ENCODE measurements around the gene CREBBP.
"Not testable (repeated sequence)": the region's sequence is repeated elsewhere in the genome, so short reads cannot be mapped to it uniquely, and the experiment has no call there.

CREBBP gene

DNA sequence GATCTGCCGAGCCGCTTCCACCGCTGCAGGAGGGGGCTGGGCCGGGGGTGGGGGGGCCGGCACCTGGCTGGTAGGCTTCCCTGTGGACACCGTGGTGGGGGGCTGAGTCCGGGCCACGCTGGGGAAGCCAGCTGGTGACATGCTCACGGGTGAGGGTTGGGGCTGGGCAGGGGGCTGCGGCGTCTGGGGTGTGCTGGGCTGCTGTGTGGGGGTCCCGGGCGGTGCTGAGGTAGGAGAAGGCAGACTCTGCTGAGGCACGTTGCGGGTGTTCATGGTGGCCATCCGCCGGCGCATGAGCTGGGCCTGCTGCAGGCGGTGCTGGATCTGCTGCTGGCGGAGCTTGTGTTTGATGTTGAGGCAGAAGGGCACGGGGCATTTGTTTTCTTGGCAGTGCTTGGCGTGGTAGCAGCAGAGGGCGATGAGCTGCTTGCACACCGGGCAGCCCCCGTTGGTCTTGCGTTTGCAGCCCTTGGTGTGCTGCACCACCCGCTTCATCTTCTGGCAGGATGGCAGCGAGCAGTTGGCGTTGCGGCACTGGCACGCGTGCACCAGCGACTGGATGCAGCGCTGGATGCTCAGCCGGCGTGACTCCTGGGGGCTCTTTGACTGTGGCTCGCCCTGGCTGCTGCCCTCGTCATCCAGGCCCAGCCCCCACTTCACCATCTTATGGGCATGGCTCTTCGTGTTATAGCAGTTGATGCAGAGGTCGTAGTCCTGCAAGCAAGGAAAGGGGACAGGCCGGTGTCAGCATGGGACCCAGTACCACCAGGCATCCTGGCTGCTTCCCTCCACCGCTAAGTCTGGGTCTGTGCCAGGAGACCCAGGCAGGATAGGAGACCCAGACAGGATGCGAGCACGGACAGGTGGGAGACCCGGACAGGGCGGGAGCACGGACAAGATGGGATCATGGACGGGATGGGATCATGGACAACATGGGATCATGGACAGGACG lies 151.1 kb downstream of the CREBBP start:
- no peak for DNase-seq

DNA sequence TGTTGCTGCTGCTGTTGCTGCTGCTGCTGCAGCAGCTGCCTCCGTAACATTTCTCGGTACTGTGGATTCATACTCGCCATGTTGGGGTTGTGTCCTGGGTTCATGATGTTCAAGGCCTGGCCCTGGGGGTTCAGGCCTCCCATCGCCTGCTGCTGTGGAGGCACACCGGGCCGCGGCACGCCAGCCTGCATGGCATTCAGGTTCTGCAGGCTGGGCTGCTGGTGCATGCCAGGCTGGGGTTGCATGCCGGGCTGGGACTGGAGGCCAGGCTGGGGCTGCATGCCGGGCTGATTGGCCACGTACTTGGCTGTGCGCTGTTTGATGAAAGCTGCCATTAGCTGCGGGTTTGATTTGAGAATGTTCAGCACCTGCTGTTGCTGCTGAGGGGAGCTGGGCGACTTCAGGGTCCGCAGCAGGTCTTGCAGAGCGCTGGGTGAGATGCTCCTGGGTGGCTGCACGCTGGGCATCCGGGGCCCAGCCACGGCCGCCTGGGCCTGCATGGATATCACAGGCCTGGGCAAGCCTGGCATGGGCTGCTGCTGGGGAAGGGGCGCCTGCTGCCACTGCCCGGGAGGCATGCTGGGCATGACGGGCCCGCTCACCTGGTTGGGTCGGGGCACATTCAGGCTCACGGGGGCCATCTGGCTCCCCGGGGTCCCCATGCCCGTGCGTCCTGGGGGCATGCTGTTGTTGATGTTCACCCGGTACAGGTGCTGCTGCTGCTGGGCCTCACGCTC lies 151.9 kb downstream of the CREBBP start:
- DNase-seq, result no peak

DNA sequence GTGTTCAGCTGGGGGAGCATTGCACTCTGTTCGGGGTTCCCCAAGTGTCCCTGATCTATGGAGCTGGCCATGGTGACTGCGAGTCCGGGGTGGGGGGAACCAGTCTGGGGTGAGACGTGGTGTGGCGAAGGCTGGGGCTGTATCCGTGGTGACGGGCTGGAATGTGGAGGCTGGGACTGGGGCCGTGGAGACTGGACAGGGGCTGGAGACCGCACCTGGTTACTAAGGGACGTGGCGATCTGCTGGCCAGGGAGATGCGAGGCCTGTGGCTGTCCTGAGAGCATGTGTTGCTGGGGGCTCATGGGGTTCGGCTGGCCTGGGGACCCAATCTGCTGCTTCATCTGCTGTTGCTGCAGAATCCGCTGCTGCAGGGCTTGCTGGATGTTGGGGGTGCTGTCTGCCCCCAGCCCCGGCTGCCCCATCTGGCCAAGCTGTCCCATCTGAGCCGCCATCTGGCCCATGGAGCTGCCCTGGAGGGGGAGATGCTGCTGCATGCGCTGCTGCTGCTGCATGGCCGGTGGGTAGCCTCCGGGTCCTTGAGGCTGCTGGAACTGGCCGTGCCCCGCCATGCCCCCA lies 152.6 kb downstream of the CREBBP start:
- DNase-seq, result no peak

DNA sequence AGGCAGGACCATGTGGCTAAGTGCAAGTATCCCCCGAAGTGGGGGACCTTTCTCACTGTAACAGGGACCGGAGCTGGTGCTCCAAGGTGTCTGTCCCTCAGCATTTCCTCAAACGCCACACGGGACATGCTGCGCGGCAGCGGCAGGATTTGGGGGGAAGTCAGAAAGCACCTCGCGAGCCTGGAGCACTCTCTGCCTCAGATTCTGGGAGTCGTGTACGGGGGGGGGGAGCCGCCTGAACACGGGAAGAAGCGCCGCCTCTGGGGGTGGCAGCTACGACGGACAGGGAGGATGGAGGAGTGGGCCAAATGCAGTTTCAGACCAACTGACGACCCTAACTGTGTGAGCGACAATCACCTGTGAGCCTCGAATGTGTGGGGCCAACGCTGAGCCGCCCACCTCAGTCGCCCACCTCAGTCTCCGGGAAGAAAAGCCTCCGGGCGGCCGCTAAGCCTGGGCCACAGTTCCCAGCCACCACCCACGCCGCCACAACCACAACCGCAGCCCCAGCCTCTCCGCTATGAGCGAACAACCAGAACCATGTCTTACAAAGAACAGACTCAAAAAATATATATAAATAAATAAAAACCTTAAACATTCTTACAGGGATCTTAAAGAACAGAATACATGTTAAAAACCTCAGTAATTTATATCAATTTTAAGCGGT lies 154.4 kb downstream of the CREBBP start:
- DNase-seq, result no peak

DNA sequence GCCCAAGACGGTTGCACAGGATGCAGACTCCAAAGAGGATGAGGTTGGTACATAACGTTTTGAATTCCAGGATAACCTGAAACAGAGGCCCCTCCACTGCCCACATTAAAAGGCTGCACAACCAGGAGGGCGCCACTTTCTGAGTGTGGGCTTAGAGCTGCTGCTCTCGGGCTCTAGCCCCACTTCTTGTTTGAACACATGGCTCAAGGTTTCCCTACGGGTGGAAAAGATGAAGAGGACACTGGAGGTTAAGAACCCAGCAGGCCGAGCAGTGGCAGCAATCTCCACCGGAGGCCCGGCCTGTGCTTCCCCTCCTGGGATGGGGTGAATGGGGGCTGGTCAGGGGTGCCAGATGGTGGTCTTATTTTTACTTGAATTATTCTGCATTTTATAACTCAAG lies 155.2 kb downstream of the CREBBP start:
- DNase-seq, result no peak

DNA sequence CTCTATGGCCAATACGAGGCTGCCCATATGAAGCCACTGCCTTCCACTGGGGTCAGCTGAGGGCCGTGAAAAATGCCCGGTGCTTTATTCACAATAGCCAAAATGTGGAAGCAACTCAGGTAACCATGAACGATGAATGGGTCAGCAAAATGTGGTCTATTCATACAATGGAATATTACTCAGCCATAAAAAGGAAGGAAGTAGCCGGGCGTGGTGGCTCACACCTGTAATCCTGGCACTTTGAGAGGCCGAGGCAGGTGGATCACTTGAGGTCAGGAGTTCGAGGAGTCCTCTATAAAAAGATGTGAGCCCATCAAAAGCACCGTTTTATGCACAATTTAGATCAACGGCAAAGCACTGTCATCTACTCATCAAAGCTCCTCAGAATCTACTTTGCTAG lies 158.0 kb downstream of the CREBBP start:
- no peak for DNase-seq

DNA sequence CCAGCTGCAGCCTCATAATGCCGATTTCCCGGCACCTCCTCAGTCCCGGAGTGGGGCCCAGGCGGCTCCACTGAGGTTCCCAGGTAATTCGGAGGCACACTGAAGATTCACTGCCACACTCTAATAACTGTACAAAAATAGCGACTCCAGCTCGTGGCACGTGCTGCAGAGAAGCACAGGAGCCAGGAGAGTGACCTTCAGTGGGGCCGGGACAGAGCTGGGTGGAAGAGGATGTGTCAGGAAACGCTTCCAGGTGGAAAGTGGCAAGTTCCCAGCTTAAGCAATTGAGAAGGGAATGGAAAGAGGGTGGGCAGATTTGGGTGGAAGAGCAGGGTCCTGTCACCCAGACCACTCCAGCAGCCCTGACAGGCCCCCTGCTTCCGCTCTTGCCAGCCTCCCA lies 160.1 kb downstream of the CREBBP start:
- no peak for DNase-seq

DNA sequence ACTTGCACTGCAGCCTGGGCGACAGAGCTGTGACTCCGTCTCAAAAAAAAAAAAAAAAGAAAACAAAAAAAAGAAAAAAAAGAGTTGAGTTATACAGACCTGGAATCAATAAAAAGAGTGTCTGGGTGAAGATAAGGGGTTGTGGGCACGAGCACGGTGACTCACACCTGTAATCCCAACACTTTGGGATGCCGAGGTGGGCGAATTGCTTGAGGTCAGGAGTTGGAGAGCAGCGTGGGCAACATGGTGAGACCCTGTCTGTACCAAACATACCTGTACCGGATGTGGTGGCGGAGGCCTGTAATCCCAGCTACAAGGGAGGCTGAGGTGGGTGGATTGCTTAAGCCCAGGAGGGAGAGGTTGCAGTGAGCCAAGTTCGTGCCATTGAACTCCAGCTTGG lies 161.9 kb downstream of the CREBBP start:
- no peak for DNase-seq

DNA sequence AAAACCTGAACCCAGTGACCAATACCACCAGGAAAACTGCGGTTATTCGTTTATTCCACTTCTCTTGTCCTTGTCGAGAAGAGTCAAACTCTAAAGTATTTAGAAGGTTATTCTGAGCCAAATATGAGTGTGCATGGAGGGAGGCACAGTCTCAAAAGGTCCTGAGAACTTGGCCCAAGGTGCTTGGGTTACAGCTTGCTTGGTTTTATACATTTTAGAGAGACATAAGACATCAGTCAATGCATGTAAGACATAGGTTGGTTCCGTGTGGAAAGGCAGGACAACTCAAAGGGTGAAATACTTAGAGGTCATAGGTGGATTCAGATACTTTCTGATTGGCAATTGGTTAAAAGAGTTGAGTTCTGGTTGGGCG lies 162.5 kb downstream of the CREBBP start:
- DNase-seq, result no peak

DNA sequence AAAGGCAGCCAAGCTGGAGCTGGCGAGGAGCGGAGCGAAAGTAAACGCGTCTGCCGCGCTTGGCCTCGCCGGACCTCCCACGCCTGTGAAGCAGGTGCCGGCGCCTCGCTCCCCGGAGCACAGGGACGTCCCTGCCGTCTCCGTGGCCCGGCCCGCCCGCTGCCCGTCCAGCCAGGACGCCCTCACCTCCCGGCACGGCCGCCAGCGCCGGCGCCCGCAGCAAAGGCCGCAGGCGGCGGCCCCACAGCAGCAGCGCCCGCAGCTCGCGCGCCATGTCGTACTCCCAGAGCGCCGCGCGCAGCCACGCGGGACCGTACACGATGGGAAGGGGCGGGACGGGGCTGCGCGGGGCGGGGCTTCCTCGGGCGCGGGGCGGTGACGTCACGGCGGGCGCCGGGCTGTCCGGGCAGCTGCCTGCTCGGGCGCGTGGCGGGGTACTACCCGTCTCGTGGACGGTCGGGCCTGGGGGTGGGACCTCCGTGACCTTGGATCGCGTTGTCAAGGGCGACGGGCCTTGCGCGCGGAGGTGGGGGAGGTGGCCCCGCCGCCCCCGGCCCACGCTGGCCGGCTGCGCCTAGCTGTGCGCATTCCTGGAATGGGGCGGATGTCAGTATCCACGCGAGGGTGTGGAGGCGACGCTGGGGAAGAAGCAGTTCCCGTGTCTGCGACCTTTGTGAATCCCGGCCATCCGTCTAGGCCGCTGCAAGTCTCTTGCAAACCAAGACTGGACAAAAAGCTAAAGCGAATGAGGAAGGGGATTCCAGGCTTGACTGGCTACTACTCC lies 163.1 kb downstream of the CREBBP start, which contains the start of gene TRAP1:
TRAP1 (minus strand) TSS at position 290 of the 784 bp plus-strand sequence; CDS start at position 274, 16 bp downstream.
- peak; percentile 90 for DNase-seq

DNA sequence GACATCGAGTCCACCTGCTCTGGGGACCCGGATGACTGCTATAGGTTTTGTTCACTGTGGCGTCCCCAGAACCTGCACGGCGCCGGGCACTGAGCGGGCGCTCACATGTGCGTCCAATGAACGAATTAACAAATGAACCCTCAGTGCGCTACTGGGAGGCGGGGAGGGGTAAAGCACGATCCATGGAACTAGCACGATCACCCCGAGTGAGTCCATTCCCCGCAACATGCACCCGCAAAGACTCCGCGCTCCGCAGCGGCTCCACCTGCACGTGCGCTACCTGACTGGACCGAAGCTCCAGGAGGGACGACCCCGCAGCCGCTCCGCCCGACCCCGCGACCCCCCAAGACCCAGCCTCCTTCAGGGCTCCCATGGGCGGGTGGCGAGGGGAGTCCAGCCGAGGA lies 163.7 kb downstream of the CREBBP start:
- DNase-seq, result no peak

DNA sequence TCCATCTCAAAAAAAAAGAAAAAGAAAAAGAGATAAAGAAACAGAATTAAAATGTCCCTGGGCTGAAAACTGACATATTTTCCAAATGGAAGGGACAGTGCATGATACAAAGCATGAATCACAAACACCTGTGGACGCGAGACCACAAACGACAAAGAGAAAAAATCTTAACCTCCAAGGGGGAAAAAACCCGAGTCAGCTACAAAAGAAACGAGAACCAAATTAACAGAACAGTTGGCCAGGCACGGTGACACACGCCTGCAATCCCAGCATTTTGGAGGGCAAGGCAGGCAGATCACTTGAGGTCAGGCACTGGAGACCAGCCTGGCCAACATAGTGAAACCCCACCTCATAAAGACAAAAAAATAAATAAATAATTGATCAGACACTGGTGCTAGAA lies 165.1 kb downstream of the CREBBP start:
- DNase-seq, result no peak

DNA sequence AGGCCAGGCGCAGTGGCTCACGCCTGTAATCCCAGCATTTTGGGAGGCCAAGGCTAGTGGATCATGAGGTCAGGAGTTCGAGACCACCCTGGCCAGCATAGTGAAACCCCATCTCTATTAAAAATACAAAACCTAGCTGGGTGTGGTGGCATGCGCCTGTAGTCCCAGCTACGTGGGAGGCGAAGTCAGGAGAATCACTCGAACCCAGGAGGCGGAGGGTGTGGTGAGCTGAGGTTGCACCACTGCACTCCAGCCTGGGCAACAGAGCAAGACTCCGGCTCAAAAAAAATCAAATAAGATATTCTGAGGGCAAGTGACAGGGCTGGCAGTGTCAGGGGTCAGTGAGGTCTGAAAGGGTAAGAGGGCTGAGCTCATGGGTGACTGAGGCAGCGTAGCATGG lies 166.1 kb downstream of the CREBBP start:
- DNase-seq, result not testable (repeated sequence)

DNA sequence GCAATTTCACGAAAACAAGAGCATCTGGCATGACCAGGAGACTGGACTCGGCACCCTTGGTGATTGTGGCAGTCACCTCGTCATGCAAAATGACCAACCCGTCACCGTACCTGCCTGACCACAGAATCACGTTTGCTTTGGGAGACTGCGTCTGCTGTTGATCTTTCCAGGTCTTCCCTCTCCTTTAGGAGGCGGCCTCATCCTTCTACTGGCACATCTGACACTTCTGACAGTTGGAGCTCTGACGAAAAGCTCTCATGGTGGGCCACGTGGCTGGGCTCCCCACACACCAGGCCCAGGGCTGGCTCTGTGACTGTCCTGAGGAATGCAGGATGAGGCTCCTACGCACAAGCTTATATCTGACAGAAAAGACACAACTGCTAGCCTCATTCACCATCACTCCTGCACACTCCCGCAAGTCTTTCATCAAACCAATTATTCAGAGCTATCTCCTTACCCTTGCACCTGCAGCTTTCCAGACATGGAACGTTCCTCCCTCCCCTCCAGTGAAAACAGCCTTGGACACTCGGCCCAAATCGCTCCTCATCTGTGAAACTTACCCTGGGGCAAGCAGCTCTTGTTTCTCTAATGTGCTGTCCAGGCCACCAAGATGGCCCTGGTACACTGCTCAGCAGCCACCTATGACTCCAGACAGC lies 166.8 kb downstream of the CREBBP start:
- DNase-seq, result no peak

DNA sequence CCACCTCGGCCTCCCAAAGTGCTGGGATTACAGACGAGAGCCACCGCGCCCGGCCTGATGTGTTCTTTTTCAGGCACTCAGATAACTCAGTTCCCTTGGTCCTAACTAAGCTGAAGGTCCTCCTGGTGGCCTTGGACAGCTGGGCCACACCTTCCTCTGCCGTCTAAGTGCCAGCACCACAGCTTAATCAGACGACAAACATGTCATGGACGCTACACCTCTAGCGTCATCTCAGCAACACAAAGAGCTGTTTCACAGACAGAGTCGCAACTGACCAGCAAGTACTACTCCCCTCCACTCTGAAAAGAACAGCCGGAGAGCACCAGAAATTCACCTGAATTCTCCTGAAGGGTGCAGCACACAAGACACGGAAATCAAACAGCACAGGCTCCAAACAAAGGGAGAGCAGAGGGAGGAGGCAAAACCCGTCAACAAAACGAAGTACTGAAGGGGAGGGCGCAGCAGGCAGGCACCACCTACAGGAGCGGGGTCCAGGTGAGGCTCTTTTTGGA lies 167.6 kb downstream of the CREBBP start:
- no peak for DNase-seq

DNA sequence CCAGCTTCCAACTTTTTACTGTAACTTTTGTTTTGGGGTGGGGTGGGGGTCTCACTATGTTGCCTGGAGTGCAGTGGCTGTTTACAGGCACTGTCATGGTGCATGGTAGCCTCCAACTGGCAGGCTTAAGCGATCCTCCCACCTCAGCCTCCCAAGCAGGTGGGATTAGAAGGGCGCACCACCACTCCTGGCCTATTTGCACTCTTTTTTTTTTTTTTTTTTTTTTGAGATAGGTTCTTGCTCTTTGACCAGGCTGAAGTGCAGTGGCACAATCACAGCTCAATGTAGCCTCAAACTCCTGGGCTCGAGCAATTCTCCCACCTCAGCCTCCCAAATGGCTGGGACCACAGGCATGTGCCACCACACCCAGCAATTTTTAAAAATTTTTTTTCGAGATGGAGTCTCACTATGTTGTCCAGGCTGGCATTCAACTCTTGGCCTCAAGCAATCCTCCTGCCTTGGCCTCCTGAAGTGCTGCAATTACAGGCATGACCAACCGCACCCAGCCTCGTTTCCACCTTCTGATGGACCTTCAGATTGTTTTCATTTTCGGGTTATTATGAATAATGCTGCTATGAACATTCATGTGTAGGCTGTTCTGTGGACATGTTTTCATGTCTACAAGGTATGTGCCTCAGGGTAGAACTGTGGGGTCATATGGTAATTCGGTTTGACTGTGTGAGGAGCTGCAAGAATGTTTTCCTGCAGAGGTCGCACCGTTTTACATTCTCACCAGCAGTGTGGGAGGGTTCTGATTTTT lies 174.1 kb downstream of the CREBBP start:
- no peak for DNase-seq

DNA sequence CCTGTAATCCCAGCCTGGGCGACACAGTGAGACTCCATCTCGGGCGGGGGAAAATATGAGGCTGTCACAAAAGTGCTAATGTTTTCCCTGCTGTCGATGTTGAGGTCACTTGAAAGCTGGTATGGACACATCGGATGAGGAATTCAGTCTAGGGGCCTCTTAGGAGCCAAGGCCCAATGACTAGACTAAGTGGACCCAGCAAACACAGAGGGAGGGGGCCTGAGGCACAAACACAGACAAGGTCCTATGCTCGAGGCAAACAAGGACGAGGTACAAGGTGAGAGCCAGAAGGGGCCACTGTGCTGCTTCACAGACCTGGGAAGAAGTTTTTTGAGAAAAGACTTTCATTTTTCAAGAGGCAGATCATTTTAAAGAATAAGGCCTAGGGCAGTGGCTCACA lies 178.4 kb downstream of the CREBBP start:
- no peak for DNase-seq

DNA sequence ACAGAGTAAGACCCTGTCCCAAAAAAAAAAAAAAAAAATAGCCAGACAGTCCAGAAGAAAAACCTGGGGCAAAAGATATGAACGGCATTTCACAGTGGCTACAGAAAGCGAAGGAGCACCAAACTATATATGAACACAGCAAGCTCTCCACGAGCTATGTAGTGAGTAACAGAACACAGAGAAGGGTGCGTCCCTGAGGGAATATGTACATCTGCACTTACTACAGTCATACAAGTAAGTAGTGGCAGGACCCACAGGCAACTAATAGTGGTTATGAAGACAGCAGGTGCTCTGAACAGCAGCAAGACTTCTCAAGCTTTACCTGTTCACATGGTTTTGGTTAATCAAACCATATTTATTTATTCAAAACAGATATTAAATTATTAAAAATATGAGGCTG lies 179.0 kb downstream of the CREBBP start:
- no peak for DNase-seq

DNA sequence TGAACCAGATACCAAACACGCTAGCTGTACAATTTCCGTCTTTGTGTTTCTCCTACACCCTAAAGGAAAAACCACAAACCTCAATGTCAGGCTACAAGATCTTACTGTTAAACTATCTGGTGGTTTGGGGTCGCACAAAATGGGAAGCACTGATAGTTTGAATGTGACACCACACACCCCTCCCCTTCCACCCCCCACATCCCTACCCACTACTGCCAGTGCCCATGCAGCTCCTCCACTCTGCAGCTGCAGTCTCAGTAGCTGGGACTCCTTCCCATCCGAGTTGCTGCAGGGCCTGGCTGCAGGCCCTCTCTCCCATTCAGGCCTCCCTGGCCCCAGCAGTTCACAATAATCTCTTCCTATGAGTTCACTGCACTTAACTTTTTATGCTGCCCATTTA lies 181.6 kb downstream of the CREBBP start:
- no peak for DNase-seq

DNA sequence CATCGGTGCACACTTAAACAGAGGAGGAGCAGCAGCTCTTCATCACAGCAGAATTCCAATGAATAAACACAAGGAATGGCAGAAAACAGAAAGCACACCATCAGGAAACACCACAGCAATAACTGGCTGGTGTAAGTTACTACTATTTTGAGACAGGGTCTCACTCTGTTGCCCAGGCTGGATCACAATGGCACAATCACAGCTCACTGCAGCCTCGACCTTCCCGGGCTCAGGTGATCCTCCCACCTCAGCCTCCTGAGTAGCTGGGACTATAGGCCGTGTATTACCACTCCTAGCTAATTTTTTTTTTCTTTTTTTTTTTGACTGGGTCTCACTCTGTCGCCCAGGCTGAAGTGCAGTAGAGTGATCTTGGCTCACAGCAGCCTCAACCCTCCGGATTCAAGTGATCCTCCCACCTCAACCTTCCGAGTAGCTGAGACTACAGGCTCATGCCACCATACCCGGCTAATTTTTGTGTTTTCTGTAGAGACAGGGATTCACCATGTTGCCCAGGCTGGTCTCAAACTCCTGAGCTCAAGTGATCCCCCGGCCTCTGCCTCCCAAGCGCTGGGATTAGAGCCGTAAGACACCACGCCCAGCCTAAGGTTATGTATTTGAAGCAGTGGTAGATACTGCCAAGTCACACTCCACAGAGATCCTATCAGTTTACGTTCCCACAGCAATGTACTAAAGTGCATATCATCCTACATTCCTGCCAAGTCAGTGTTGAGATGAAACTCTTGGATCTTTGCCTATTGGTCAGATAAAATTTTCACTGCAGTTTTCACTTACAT lies 183.9 kb downstream of the CREBBP start:
- no peak for DNase-seq

Data from CD4-positive, alpha-beta T cell treated with Interferon gamma for 1 hour (primary cell).